Dedifferentiated amniotic fluid mesenchymal stem cell (primary cell): Measurements from ENCODE around the gene CALB2.
"Not testable (repeated sequence)": the region's sequence is repeated elsewhere in the genome, so short reads cannot be mapped to it uniquely, and the experiment has no call there.

Experiments
- DNase-seq: peaks from one replicate; pipeline ENCODE4 v3.0.0-alpha.2; 2016; ENCODE audit errors: extremely low spot score

CALB2 gene, protein sequence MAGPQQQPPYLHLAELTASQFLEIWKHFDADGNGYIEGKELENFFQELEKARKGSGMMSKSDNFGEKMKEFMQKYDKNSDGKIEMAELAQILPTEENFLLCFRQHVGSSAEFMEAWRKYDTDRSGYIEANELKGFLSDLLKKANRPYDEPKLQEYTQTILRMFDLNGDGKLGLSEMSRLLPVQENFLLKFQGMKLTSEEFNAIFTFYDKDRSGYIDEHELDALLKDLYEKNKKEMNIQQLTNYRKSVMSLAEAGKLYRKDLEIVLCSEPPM

DNA sequence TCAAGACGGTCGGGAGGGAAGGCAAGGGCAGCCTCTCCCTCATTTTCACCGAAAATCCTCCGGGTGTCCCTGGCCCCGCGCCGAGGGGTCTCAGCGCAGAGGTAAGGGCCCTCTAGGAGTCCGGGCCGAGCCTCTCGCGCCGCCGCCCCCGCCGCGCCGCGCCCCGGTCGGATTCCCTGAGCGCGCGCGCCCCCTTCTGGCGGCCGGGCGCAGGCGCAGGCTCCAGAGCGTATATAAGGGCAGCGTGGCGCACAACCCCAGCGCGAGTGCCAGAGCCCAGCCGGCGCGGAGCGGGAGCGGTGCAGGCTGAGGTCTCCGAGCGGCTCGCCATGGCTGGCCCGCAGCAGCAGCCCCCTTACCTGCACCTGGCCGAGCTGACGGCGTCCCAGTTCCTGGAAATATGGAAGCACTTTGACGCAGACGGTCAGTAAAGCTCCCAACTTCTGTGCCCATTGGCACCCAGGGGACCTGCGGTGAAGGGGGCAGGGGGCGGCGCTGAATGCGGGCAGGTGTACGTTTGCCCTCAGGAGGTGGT lies at the start of gene CALB2:
TSS of gene CALB2 (plus strand) at position 260 of the 535 bp plus-strand sequence. CDS start at position 330, 70 bp downstream.
- DNase-seq = peak; percentile 15

DNA sequence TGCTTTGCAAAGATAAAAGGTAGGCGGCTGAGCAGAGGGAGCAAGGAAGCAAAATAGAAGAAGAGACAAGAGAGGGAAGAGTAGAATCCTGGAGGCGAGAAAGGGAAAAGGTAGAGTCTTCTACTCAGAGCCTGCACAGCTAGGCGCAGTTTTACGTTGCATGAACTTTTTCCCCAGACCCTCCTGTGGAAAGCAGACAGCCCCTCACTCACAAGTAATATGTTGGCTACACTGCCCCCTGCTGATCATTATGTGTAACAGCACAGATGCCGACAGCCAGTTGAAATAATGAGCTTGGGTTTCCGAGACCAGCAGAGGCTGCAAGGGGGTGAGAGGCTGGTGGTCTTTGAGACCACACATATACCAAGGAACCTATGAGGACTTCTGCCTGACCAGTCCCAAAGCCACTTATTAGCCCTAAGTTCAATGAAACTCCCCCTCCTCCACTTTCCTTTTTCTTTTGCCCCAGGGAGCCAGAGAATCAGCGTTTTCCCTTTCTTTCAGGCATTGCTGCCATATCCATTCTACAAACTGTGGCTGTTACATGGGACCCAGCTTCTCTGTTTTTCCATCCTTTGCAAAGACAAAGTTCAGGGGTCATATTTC lies 46.9 kb upstream of the CALB2 start:
- DNase-seq = no peak

DNA sequence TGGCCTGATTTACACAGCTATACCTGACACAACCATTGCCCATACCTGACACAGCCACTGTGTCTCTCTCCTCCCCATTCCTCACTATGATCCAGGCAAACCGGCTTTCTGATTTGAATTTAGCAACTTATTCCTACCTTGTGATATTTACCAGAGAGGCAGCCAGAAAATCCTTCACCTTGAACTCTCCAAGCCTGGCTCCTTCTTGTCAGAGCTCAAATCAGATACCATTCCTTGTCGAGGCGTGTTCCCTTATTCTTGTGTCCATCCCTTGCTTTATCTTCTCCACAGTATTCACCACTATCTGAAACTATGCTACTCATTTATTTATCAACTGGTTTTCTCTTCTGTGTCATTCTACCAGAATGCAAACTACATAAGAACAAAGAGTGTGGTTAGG lies 44.9 kb upstream of the CALB2 start:
- DNase-seq = not testable (repeated sequence)

DNA sequence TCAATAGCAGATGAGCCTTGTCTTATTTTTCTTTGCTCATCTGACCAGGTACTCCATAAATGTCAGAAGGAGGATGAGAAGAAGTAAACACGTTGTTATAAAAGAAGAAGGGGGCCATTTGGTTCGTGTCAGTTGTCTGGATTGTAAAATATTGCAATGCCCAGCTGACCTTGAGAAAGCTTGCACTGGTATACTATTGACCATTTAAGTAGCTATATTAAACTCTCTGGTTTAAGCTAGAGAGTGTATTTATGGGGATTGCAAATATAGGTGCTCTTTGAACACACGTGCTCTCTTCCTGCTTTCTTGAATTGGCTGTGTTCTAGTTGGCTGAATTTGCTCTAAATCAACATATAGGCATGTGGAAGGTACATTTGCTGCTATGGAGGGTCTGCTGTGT lies 43.3 kb upstream of the CALB2 start:
- no peak for DNase-seq

DNA sequence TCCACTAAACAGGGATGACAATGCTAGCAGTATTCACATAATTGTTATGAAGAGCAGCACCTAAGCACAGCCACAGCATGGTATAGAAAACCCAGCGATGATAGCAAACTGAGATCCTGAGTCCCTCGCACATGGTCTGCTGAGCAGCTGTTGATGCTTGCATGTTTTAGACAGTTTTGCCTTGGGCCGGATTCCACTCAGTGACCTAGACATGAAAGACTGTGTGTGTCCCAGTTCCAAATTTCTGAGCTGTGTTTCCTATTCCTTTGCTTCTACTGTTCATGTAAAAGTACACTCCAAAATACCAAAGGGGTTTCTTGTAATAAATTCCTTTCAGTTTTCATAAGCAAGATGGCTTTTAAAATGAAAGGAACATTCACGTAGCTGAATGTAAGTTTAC lies 38.5 kb upstream of the CALB2 start:
- no peak for DNase-seq

DNA sequence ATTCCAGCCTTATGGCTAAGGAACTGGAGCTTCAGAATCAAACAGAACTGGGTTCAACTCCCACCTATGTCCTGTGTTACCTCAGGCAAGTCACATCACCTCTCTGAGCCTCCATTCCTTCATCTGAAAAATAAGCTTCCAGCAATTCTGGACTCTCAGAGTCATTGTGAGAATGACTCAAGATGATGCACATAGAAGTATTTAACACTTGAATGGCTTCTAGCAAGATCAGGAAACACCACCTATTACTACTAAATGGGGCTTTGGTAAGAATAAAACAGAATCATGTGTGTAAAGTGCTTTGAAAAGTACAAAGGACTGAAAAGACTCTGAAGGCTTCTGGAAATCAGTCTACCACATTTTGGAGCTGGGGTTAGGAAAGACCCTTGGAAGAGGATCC lies 30.8 kb upstream of the CALB2 start:
- no peak for DNase-seq

DNA sequence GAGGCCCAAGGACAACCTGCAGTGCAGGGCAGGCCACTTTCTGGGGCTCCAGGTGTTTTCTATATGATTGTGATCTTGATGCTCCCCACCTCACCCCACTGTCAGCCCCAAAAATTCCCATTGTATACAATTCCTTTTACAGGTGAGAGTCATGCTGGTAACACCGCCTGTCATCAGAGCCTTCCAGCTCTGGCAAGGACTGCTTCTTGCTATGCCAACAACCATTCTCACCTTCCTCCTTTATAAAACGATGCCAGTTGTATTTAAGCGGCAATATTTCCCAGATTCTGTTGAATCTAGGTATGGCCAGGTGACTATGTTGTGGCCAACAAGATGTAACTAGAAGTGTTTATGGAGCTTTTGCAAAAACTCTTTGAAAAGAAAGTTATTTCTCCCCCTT lies 30.4 kb upstream of the CALB2 start:
- DNase-seq = no peak

DNA sequence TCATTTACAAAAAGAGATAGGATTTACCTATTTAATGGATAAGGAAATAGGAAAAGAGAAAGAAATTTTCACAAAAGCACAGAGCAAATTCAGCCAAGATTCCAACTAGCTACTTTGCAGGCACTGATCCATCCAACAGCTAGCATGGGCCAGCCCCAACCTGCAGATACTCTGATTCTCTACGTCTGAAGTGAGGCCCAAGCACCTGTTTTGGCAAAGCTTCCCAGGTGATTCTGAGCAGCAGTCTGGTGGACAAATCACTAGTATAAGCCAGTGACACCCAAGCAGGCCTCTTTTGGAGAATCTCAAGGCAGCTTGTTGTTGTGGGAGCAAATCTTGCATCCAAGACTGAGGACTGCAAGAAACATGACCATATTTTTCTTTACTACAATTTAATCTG lies 20.9 kb upstream of the CALB2 start:
- DNase-seq = no peak

DNA sequence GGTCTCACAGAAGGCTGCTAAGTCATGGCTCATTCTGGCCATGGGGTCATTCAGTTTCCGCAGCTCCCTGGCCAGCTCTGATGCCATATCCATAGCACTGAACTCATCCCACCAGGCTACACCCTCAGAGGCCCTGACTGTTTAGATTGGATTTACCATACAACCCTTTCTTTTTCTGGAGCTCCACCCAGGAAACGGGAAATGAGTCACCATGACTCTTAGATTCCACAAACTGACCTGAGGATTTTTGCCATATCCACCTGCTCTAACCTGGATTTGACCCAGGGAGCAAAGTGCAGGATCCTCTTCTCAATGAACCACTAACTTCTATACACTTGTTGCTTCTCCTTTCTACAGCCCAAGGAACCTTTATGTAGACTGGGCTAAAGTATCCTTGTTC lies 20.3 kb upstream of the CALB2 start:
- DNase-seq = no peak

DNA sequence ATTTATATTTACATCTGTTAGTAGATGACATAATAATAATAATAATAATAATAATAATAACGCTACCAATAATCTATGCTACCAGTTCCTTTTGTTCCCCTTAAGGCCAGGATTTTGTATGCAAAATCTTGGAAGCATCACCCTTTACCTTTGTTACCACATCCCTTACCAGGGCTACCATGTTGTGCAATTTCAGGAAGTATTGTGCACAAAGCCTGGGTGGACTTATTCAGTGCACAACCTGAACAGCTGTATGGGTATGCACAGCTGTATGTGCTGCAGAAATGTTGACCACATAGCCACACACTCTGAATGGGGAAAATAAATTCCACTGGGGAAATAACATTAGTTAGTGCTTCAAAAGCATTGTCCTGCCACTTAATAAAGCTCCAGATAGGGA lies 19.9 kb upstream of the CALB2 start:
- DNase-seq = no peak

DNA sequence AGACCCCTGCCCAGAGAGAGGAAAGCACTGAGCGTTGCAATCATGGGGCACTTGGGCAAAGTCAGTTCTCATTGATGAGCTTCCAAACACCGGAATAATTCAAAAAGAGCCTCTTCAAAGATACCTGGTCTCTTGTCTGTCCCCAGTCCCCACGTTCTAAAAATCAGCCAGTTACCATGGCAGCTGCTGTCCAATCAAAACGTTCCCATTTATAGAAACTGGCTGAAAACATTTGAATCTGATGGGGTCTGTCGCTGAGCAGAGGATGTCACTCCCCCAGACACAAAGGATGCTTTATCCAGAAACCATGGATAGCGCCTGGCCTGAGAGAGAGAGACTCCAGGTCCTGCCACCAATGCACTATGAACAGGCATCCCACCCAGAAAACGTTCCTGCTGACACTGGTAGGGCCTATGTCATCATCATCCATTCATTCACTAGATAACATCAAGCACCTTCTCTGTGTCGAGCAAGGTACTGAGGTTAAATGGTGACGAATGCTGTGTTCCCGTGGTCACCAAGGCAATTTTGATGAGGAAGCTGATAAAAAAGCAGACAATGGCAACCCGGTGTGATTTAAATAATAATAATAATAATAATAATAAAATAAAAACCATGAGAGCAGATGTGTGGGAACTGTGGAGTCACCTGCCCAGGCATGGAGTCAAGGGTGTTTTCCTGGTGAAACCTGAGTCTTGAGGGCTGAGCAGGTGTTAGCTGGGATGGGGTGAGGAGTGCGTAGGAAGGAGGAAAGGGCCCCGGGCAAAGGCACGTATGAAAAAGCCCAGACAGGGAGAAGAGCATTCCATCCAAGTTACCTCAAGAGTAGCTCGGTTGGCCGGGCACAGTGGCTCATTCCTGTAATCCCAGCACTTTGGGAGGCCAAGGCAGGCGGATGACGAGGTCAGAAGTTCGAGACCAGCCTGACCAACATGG lies 19.0 kb upstream of the CALB2 start:
- DNase-seq = no peak

DNA sequence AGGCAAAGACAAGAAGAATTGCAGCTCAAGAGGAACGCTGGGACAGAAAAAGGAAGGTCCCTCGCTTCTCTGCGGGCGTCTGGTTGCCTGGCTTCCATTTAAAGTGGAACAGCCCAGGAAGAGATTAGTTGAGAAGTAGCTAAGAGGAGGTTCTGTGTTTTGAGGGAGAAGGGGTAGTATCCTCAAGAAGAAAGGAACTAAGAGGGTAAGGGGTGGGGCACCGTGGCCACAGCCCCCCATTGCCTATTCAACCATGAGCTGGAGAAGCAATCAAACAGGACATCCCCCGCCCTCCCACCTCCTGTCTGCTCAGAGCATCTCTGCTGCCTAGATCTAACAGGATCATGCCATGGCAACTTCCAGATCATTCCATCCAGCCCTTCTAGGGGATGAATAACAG lies 18.1 kb upstream of the CALB2 start:
- DNase-seq = no peak

DNA sequence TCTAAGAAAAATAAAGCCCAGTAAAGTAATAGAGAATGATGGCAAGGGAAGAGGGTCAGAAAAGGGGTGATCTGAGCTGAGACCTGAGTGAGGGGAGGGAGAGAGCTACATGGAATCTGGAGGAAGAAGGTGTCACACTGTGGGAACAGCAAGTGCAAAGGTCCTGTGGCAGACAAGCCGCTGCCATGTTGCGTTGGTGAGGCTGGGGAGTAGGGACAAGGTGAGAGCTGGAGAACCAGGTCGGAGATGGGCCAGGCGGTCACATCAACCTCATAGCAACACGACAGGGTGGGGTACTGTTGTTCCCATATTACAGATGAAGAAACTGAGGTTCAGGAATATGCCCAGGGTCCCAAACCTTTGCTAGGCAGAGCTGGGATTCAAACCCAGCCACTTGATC lies 16.6 kb upstream of the CALB2 start:
- DNase-seq = no peak

DNA sequence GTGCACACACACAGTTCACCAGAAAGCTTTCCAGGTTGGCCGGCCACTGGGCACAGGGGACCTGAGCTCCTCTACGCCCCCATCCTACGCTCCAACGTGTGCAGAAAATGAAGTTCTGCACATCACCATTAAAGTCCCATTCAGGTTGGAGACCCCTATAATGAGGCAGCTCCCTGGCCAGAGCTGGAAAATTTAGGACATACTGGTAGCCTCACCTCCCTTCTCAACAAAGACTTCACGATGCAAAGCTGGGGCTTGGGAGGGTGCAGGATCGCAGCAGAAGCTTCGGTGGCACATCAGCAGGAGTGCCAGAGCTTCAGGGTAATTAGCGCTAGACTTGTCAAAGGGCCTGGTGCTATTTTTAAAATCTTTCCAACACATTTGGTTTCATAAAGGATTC lies 15.4 kb upstream of the CALB2 start:
- no peak for DNase-seq

DNA sequence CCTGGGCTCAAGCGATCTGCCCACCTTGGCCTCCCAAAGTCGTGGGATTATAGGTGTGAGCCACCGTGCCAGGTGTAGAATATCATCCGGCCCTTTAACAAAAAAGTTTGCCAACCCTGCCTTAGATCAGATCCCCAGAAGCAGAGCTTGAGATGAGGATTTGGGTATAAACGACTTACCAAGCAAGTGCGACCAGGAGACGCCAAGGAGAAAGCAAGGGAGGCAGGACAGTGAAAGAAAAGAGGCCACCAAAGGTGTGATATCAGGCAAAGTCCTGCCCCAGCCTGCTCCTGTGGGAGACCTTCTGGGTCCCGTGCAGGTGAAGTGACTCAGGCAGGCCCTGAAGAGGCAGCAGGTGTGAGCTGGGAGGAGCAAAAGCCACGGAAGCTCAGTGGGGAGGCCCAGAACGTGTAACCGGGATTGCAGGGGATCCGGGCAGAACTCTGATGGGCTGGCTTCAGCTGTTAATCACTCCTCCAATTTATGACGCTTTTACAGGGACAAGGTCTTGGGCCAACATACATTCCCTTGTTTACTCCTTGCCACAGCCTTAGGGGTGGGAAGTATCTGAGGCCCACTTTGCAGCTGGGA lies 14.1 kb upstream of the CALB2 start:
- DNase-seq = no peak

DNA sequence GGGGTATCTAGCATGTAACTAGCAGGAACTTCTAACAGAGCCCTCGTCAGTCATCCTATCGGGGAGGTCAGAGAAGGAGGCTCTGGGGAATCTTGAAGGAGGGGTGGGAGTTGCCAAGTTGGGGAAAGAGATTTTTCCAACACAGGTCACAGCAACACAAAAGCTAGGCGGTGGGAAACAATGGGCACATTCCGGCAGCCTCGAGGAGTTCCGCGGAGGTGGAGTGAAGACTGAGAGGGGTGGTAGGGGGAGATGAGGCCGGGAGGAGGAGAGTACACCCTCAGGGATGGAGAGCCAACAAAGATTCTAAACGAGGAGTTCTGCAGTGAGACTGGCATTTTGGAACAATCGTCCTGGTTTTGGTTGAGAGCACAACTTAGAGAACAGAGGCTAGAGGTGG lies 13.5 kb upstream of the CALB2 start:
- no peak for DNase-seq

DNA sequence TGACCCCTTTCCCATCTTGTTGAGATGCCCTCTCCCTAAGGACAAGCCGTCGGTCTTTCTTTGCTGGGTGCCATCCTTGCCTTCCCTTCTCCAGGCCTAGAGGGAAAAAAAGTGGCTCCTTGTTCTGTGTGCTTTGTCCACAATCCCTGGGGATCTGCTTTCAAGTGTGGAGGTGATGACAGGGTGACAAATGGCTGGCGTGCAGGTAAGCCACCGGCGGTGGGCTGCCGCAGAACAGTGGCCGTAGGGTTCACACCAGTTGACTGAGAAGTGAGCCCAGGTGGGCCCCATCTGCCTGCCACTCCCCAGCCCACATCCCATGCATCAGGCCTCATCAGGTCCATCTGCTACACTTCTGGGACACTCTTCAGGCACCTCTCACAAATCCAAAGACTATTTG lies 11.4 kb upstream of the CALB2 start:
- DNase-seq = no peak

DNA sequence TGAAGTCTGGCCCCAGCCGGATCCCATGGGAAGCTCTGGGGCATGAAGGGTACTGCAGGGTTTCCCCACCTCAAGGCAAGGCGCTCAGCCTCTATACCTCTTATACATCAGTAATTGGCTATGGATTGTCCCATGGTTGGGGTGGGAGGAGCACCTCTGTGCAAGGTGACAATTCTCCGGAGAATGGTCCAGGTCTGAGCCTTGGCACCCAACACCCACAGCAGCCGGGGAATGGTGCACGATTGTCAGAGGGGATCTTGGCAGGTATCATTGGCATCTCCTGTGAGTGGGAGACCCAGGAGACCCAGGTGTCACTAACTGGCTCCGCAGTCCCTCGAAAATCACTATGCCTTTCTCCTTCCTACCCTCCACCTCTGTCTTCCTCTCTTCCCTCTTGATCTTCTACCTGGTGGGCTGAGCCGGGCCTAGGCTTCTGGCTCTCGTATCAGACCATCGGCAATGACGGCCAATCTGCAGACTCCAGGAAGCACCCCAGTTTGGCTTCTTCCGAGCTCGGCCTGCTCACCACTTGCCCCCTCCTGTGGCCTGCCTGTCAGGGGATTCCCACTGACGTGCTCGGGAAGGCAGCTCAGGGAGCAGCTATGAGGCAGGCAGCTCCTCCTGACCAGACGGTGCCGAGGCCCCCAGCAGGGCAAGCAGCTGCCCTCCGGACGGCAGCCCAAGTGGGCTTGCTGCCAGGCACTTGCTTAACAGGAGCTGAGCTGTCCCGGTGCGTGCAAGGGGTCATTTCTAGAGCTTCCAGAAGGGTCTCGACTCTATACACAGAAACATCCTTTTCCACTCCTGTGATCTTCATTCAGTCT lies 10.0 kb upstream of the CALB2 start:
- DNase-seq = no peak

DNA sequence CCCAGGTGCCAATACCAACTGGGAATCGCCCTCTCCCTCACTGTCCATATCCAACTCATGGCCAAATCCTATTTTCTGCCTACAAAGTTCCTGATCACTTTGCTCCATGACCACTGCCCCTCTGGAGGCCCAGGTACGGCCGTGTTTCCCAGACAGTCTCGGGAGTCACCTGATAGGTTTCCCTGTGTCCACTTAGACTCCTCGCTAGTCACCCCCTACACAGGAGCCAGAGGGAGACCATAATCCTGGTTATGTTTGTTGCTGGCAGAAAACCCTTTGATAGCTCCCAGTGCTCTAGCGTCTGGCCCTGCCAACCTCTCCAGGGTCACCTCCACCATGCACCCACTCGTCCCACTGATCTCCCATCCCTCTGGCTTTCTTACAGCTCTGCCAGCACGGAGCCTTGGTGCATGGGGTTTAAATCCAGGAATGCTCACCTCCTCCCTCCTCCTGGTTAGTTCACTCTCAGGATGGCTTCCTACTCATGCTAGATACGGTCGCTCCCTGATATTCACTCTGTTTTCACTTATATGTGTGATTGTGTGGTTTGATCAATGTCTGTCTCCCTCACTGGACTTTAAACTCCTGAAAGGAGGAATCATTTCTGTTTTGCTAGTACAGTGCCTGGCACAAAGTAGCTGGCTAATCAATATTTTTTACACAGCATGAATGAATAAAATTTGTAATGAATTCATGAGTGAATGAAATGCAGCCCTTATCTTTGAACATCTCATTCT lies 7.5 kb upstream of the CALB2 start:
- no peak for DNase-seq

DNA sequence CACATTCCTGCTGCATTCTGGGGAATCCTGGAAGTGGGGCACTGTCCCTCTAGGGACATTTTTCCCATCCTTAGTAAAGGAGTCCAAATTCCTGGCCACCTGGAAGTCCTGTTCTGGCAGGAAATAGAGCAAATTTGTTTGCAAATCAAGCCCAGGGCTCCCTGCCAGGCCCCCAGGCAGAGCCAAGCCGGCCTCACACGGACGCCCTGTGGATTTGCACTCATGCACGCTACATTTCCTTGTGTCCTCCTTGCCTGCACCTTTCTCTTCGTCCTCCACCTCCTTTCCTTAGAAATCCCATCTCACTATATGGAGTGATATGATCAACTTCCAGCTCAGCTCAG lies 7.0 kb upstream of the CALB2 start:
- DNase-seq = no peak

DNA sequence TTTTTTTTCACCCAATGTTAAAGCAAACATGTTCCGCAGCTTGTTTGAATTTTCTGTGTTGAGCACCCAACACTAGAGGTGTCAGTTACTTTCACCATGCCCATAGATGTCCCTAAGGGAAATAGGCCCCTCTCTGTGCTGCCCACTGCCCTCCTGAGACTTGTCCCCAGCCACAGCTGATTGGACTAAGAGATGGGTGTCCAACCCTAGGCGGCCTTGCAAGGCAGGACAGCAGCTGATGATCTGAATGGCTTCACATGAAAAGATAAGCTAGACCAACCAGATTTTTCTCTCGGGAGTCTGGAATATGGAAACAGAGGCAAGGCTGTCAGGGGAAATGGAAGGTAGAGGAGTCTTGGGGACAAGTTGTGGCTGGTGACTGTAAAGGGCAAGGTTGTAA lies 6.1 kb upstream of the CALB2 start:
- DNase-seq = no peak
